ENCODE measurements around the gene GAL3ST2.

- TF ChIP-seq CTCF (IDR thresholded peaks at IDR 0.05; ENCODE audit: low read depth, low read length, missing input control) (no peak), HNF4A (conservative IDR thresholded peaks at IDR 0.05) (no peak), GABPA (IDR thresholded peaks at IDR 0.05 in 1 of 2, conservative IDR thresholded peaks at IDR 0.05 in 1 of 2) (no peak), YY1 (IDR thresholded peaks at IDR 0.05) (no peak), ZBTB33 (IDR thresholded peaks at IDR 0.05) (no peak), MAX (IDR thresholded peaks at IDR 0.05) (no peak), JUND (IDR thresholded peaks at IDR 0.05) (no peak), EGR1 (IDR thresholded peaks at IDR 0.05; ENCODE audit: low read depth in 2 of 2) (no peak), TAF1 (conservative IDR thresholded peaks at IDR 0.05) (no peak), REST (IDR thresholded peaks at IDR 0.05) (no peak)
These were observed 28.0 kb upstream of the GAL3ST2 start for GRCh38 chr2:241748468-241749256.
